HG02571 (cell line): Measurements from ENCODE around the gene SLC1A7.

Experiments
- ATAC-seq: cut with Tn5 transposase; IDR thresholded peaks from one replicate; pipeline ENCODE4 v1.9.1; 2021; ENCODE audit warnings: mild to moderate bottlenecking, moderate library complexity; ENCODE audit not compliant: unreplicated experiment

SLC1A7 gene

GRCh38 chr1:53078333-53079101, 63.9 kb downstream of the SLC1A7 start:
- ATAC-seq: no peak

- ATAC-seq: no peak
These were observed 64.9 kb downstream of the SLC1A7 start for GRCh38 chr1:53077599-53077965.

GRCh38 chr1:53076721-53077598, 65.5 kb downstream of the SLC1A7 start:
- no peak for ATAC-seq

- no peak for ATAC-seq
These were observed 66.3 kb downstream of the SLC1A7 start for GRCh38 chr1:53076165-53076564.

- ATAC-seq: no peak
These were observed 66.7 kb downstream of the SLC1A7 start for GRCh38 chr1:53075761-53076163.

GRCh38 chr1:53075206-53075605, 67.2 kb downstream of the SLC1A7 start:
- ATAC-seq: no peak

GRCh38 chr1:53074313-53075154, 67.9 kb downstream of the SLC1A7 start:
- no peak for ATAC-seq

- ATAC-seq: no peak
These were observed 68.5 kb downstream of the SLC1A7 start for GRCh38 chr1:53073868-53074311.

- ATAC-seq: no peak
These were observed 69.2 kb downstream of the SLC1A7 start for GRCh38 chr1:53073287-53073686.

- no peak for ATAC-seq
These were observed 70.5 kb downstream of the SLC1A7 start for GRCh38 chr1:53071915-53072314.

- no peak for ATAC-seq
These were observed 71.1 kb downstream of the SLC1A7 start for GRCh38 chr1:53071167-53071865.

GRCh38 chr1:53070621-53071020, 71.8 kb downstream of the SLC1A7 start:
- ATAC-seq: no peak

GRCh38 chr1:53069663-53070327, 72.6 kb downstream of the SLC1A7 start:
- no peak for ATAC-seq

GRCh38 chr1:53069265-53069662, 73.2 kb downstream of the SLC1A7 start:
- no peak for ATAC-seq

GRCh38 chr1:53068314-53069099, 73.9 kb downstream of the SLC1A7 start:
- ATAC-seq: no peak

GRCh38 chr1:53067886-53068285, 74.6 kb downstream of the SLC1A7 start:
- ATAC-seq: no peak

GRCh38 chr1:53066891-53067738, 75.3 kb downstream of the SLC1A7 start:
- ATAC-seq: no peak

- no peak for ATAC-seq
These were observed 76.0 kb downstream of the SLC1A7 start for GRCh38 chr1:53066488-53066887.
